ENCODE results near the gene HSPA1A.
"Not testable (repeated sequence)": the region's sequence is repeated elsewhere in the genome, so short reads cannot be mapped to it uniquely, and the experiment has no call there.

The HSPA1A gene

DNA sequence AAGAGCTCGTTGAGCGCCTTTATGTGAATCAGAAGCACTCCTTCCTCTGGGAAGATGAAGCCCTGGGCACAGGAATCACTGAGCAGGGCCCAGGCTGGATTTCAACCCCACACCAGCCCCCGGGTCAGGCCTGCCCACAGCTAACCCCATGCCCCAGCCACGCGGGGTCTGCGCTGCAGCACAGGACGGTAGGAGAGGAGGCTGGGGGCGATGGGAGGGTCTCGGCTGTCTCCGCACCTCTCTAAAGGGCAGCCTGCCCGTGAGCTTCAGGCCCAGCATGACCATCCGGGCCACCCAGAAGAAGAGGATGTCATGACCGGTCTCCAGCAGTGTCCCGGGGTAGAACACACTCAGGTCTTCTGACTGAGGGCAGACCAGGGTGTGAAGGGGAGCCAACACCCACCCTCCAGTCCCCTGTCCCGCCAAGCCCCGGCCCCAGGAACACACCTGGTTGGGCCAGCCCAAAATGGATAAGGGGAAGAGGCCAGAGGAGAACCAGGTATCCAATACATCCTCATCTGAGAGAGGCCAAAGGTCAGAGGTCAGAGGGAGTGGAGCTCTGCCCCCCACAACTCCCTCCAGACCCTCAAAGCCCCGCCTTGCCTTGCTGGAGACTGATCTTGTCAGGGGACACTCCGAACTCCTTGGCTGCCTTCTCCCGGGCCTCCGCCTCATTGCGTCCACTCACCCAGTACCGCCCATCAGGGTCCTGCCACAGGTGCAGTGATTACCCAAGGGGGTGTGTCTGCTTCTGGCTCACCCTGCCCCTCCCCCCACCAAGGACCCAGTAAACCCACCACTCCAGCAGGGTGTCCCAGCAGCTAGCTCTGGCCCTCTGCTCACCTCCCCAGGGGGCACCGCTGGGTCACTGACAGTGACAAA, 33.9 kb upstream of the HSPA1A start:
- DNase-seq (ENCODE audit: low read depth in 3 of 3): no peak

DNA sequence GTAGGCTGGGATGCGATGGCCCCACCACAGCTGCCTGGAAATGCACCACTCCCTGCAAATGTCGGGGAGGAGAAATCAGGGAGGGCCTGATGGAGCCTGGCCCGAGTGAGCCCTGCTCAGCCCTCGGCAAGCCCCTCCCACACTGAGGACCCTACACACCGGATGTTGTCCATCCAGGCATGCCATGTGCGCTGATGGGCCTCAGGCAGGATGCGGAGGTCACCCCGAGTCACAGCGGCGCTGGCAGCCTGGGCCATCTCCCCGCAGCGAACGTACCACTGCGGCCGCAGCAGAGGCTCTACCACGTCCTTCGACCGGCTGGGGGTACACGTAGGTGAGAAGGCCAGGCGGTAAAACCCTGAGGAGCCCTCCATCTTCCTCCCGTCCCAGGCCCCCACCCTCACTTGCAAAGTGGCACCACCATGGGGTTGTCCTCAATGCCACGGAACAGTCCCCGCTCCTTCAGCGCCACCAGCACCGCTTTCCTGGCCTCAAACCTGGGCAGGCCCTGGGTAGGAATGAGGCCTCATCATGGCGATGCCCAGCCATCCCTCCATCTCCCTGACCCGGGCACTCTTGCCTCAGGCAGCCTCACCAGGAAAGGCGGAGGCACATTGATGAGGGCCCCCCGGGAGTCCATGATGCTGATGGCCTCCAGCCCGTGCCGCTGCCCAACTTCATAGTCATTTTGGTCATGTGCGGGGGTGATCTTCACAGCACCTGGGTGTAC, 33.1 kb upstream of the HSPA1A start:
- DNase-seq (ENCODE audit: low read depth in 3 of 3): no peak

GRCh38 chr6:31784098-31784925, 31.0 kb upstream of the HSPA1A start:
- DNase-seq (ENCODE audit: low read depth in 3 of 3): no peak

DNA sequence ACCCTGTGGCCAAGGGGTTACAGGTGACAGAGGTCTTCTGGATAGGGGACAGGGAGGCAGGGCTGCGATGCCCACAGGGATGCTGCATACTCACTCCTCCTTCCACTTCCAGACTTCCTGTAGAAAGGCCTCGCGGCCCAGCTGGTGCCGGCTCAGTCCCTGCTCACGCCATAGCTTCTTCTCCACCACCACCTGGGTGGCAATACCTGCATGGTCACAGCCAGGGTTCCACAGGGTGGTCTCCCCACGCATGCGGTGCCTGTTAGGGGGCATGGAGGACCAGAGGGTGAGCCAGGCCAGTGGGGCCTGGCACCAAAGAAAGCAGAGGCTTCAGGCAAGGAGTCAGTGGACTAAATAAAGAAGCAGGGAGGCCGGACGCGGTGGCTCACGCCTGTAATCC, 29.9 kb upstream of the HSPA1A start:
- no peak for DNase-seq (ENCODE audit: low read depth in 3 of 3)

DNA sequence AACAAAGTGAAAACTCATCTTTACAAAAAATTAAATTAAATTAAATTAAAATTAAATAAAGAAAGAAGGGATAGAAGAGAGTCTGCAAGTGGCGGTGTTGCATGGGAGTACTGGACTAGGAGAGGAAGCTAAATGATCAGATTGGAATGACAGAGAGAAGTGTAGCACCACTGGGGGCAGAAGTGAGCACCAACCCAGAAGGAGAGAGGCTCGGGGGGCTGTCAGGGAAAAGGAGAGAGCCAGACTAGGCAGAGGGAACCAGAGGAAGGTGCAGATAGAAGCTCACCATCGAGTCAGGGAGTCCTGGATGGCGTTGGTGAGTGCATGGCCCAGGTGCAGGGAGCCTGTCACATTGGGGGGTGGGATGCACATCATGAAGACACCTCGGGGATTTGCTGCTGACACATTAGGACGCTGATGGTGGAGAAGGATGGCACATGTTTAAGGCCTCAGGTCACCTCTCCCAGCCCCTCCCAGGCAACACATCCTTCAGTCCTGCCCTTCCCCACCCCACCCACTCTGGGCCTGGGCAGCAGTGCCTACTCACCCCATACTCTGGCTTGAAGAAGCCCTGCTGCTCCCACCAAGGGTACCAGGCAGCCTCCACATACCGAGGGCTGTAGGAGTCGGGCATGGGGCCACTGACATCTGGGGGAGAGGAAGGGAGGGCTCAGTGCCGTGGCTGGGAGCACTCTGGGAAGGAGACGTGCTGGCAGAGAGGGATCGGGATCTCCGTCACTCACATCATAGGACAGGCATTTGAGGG, 23.8 kb upstream of the HSPA1A start:
- DNase-seq (ENCODE audit: low read depth in 3 of 3): no peak

DNA sequence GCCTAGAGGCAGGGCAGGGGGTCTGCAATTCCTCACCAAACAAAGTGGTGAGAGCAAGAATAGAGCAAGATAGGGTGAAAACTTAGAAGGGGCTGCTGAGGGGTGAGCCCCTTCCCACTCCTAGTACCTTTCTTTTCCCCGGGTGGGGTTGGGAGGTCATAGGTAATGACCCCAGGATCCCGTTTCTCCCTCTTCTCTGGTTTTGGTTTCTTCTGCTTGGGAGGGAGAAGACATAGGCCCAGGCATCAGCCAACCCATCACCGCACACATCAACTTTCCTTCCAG, 23.3 kb upstream of the HSPA1A start:
- DNase-seq (ENCODE audit: low read depth in 3 of 3): no peak

- no peak for DNase-seq (ENCODE audit: low read depth in 3 of 3)
Observed at GRCh38 chr6:31792761-31793171, 22.6 kb upstream of the HSPA1A start.

- DNase-seq (ENCODE audit: low read depth in 3 of 3): not testable (repeated sequence)
Observed at GRCh38 chr6:31793927-31794245, 21.5 kb upstream of the HSPA1A start.

DNA sequence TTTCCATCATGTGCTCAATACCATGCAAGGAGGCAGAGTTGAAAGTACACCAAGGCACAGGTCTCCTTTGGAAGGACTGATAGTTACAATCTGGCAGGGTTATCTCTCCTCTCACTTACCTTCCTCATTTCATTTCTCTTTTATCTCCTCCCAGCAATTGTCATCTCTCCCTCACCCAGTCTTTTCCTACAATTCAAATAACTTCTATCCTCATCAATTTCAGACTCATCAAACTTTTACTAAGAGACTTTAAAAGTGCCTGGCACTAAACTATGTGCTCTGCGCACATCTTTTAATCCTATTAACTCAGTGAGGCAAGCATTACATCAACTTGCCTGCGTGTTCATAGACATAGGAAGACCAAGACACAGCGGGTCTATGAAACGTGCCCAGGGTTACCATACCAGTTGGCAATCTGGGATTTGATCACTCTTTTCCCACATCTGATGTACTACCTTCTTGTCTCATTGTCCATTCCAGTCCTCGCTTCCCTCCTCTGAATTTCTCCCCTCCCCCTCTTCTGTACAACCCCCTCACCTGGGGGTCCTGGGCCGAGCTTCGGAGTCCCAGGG, 21.0 kb upstream of the HSPA1A start:
- DNase-seq (ENCODE audit: low read depth in 3 of 3): no peak

DNA sequence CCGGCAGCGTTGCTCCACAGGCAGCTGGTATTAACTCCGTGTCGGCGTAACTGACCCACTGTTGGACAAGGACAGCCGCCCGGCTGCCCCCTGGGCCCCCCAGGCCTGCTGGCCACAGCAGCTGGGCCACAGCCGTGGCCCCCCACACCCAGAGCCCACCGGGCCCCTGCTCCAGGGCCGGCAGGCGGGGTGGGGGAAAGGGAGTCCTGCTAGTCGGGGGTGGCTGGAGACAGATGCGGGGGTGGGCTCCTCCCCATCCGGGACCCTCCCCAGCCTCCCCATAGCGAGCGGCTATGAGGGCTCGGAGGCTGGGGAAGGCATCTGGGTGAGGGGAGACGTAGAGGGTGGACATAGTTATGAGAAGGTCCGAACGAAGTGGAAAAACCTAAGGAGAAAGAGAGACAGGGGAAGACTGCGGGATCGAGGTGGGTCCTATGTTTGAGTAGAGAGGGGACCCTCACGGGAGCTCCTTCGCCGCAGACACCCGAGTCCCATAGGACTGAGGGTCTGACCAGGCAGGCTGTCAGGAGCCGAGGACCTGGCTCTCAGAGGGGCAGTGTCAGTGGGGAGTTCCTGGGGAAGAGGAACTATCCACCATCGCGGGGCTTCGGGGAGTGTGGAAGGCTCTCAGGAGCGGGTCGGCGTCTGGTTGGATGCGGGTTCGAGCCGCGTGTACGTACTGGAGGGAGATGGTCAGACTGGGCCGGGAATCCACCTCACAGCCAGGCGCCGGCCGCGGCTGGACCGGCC, 20.3 kb upstream of the HSPA1A start:
- no peak for DNase-seq (ENCODE audit: low read depth in 3 of 3)

GRCh38 chr6:31795616-31796298, 19.6 kb upstream of the HSPA1A start, which contains the start of gene VARS1:
Gene VARS1, minus strand, starts transcription at chr6:31795752. Its CDS starts 535 bp downstream, at chr6:31795217.
- DNase-seq (ENCODE audit: low read depth in 3 of 3): peak; percentile 66 to 80 (median 68)

DNA sequence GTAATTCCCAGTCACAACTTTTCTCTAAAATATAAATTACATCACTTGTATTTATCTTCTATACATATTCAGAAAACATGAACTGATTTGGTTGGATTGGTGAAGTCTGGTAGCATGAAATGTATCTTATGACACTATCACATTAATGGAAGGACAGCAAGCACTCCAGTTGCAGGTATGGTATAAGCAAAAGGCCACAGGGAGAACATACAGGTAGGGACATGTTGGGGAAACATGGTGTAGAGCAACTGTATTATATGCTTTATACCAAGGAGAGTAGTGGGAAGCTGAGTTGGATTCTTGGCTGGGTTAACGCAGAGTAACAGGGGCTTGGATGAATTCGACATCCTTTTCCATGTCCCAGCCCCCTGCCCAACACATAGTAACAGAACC, 18.4 kb upstream of the HSPA1A start:
- DNase-seq (ENCODE audit: low read depth in 3 of 3): no peak

DNA sequence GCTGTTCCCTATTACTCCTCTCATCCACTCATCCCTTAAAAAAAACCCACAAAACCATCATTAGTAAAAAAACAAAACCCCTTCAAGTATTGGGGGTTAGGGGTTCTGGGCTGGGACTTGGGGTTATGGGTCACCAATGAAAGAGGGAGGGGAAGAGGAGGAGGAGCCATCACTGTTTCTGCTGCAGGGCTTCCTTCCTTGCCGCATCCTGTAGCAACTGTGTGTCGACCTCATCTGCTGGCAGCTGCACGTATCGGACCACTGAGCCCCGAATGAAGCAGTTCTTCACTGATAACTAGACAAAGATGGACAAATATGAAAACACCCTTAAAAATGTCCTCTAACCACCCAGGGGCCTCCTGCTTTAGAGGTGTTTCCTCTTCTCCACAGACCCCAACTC, 17.8 kb upstream of the HSPA1A start:
- DNase-seq (ENCODE audit: low read depth in 3 of 3): no peak

DNA sequence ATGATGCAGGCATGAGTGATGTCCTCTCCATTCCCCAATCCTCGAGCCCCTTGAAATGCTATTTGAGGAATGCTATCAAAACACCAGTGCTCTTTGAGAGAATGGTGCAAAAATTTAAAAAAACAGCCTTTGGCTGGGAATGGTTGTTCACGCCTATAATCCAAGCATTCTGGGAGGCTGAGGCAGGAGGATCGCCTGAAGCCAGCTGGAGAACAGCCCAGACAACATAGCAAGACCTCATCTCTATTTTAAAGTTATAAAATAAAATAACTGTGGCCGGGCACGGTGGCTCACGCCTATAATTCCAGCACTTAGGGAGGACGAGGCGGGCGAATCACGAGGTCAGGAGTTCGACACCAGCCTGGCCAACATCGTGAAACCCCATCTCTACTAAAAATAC, 15.6 kb upstream of the HSPA1A start:
- DNase-seq (ENCODE audit: low read depth in 3 of 3): no peak

DNA sequence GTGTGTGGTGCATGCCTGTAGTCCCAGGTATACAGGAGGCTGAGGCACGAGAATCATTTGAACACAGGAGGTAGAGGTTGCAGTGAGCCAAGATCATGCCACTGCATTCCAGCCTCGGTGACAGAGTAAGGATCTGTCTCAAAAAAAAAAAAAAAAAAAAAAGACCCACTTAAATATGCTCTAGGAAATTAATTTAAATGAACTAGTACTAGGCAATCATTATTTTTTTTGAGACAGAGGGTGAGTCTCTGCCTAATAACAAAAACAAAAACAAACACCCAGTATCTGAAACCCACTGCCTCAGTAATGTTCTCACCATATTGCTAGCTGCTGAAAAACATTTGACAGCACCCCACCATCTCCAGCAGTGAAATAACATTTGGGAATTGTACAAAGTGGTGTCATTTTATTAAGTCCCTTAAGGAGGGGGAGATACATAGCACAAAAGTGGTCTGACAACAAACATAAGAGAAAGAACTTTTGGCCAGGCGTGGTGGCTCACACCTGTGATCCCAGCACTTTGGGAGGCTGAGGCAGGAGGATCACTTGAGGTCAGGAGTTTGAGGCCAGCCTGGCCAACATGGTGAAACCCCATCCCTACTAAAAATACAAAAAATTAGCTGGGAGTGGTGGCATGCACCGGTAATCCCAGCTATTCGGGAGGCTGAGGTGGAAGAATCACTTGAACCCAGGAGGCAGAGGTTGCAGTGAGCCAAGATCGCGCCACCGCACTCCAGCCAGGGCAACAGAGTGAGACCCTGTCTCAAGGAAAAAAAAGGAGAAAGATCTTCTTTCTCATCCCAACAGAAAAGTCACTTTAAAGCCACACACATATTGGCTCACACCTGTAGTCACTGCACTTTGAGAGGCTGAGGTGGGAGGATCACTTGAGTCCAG, 14.1 kb upstream of the HSPA1A start:
- not testable (repeated sequence) for DNase-seq (ENCODE audit: low read depth in 3 of 3)

GRCh38 chr6:31805939-31806469, 9.3 kb upstream of the HSPA1A start:
- DNase-seq (ENCODE audit: low read depth in 3 of 3): no peak

- DNase-seq (ENCODE audit: low read depth in 3 of 3): peak; percentile 93 to 97 (median 95)
Observed at GRCh38 chr6:31806470-31807272, 8.7 kb upstream of the HSPA1A start, which contains the start of gene LSM2. Gene LSM2, minus strand, starts transcription at chr6:31806966. Its CDS starts 209 bp downstream, at chr6:31806757.

- not testable (repeated sequence) for DNase-seq (ENCODE audit: low read depth in 3 of 3)
Observed at GRCh38 chr6:31808599-31808998, 6.7 kb upstream of the HSPA1A start.

Data from stimulated activated CD4-positive, alpha-beta T cell treated with anti-CD3 and anti-CD28 coated beads, TNF-alpha, amount 100 ng/mL, for 4 hours (primary cell).